Fibroblast of gingiva (primary cell): ENCODE data around the gene ACACB.

ENCODE experiments used
- DNase-seq: peaks from one replicate; pipeline ENCODE4 v3.0.0-alpha.2; 2011; ENCODE audit warnings: low read depth

Gene ACACB

GRCh38 chr12:109302358-109302757 lies 186.0 kb downstream of the ACACB start:
- DNase-seq: no peak

DNA sequence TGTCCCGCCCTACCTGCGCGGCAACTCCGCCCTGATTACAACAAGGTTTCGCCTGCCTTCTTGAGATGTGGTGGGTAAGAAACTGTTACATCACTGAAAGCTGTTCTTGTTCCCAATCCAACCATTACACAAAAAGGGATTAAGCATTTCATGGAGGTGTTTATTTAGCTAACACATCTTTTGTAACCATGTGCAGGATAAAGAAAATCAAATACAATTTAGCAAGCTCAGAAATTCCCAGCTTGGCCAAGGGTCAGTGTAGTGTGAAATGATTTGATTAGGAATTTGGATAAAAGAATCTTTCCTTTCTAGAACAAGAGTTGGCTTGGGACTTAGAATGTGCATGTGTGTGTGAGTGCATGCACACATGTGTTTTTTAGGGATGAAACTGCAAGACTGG lies 186.4 kb downstream of the ACACB start:
- DNase-seq: no peak

DNA sequence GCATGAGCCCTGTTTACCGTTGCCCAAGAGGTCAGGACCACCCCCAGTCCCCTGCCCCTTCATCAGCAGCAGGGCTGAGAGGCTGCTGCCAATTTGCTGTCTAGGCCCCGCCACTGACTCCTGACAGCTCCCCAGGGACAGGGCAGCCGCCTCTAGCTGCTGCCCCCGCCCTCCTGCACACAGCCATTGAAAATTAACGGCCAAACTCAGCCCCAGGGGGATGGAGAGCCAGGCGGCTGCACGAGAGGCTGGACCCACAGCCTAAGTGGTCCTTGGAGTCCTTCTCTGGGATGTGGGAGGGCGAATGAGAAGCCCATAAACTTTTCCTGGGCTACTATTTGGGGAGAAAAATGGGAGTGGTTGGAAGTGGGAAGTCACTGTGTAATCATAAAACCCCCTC lies 188.1 kb downstream of the ACACB start:
- no peak for DNase-seq

GRCh38 chr12:109305547-109305946 lies 189.2 kb downstream of the ACACB start:
- DNase-seq: no peak

DNA sequence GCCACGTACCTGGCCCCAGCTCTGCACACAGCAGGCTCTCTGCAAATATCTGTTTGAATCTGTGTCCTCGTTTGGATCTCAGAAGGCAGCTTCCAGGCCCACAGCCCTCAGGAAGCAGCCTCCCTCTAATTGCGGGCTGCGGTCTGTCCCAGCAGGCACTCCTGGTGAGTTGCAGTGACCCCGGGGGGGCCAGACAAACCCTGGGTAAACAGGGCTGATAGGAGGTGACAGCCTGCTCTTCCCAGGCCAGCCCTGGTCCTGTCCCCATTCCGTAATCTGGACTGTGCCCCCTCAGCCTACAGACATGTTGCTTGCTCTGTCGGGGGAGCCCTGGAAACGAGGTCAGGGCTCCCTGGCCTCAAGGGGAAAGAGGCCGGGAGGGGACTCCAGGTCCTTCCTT lies 190.7 kb downstream of the ACACB start:
- no peak for DNase-seq

DNA sequence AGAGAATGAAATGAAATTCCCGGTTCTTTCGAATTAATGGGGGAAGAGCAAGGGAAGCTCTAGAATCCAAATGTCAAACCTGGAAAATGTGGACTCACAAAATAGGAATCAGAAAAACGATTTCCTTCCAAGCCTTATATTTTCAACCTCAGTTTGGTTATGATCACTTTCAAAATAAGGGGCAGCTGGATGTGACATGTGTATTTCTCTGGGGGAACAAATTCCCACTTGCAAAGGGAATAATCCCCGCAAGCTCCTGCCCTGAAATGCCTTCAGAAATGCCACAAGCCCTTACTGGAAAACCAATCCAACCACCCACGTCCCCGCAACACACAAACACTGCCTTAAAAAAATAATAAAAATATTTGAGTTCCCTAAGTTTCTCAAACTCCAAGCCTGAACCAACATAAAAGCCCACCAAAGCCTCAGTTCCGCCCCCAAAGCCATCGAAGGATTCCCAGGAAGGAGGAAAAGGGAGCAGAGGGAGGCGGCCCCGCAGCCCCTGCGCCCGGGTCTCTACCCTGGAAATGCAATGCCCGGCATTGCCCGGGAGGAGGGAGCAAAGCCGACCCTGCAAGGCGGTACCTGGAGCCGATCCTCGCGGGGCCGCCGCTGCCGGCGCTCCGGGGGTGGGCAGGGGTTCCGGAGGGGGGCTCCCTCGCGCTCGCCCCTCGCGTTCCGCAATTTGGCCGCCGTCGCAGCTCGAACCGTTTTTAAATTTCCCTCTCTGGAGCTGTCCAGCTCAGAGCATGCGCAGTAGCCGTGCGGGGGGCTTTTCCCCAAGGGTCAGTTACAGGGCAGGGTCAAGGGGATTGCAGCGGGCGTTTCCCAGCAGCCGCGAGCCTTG lies 192.4 kb downstream of the ACACB start, which contains the start of gene FOXN4:
FOXN4 (minus strand) TSS at position 751 of the 847 bp plus-strand sequence. CDS start 963 bp downstream, outside the sequence.
- DNase-seq: no peak

DNA sequence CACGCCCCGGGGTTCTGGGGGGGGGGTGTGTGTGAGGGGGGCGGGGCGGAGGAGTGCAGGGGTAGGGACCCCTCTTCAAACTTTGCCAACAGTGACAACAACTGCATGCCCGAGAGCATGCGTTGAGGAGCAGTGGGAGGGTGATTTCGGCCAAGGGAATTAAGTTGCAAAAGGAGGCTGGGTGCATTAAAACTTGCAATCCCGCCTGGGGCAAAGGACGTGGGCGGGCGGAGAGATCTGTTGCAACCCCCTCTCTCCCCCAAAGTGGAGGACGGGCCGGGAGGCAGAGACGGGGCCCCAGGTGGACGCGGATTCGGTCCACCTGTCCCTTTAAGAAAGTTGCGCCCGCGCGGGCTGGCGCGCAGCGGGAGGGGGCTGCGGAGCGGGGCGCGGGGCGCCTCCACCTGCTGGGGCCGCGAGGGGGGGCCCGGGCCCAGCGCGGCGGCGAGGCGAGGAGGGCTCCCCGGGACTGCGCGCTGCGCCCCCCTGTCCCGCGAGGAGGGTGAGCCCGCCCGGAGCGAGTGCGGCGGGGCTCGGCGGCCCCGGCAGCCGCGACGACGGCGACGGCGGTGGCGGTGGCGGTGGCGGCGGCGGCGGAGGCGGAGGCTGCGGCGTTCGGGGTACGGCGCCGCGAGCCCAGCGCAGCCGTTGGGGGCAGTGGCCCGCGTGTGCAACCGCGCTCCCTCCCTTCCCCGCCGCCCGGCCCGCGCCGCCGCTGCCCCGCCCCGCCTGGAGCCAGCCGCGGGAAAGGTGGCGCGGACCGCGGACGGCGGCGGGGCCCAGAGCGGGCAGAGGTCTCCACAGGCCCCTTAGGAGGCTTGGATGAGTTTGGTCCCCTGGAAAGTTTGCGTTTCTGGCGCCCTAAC lies 193.2 kb downstream of the ACACB start:
- DNase-seq: no peak

GRCh38 chr12:109310247-109311125 lies 194.1 kb downstream of the ACACB start:
- DNase-seq: no peak
